AG10803 (cell line): Measurements from ENCODE around the gene OR4C15.

Source experiments
- DNase-seq: peaks from one replicate; pipeline ENCODE4 v3.0.0; 2010; ENCODE audit warnings: low read depth
- H3K4me3 ChIP-seq: 2 replicates; pipeline ENCODE4 v1.5.1; 2011; ENCODE audit warnings: mild to moderate bottlenecking, low read length, control low read depth
- CTCF ChIP-seq: conservative IDR thresholded peaks from 2 replicates; pipeline ENCODE4 v1.5.1; 2011; ENCODE audit warnings: mild to moderate bottlenecking, low read length, control low read depth, inconsistent platforms

OR4C15 gene

GRCh38 chr11:55554169-55554568 lies at the start of gene OR4C15:
Gene OR4C15 (plus strand): TSS chr11:55554469. CDS start chr11:55554469, 0 bp downstream.
- no peak for TF ChIP-seq CTCF
- DNase-seq, result no peak
- no peak within 1 kb of the TSS for H3K4me3 ChIP-seq

GRCh38 chr11:55571828-55572227 lies 17.6 kb downstream of the OR4C15 start, which contains the start of gene OR4C16:
Gene OR4C16 (plus strand): TSS chr11:55572128. CDS start chr11:55572128, 0 bp downstream.
- no peak for TF ChIP-seq CTCF
- DNase-seq, result no peak
- H3K4me3 ChIP-seq, result no peak within 1 kb of the TSS

GRCh38 chr11:55572548-55572947 lies 18.3 kb downstream of the OR4C15 start:
- TF ChIP-seq CTCF, result no peak
- no peak for DNase-seq
- H3K4me3 ChIP-seq, result no peak overlapping the region
